Fibroblast of gingiva (primary cell): ENCODE data around the gene METRN.

ENCODE experiments used
- DNase-seq: peaks from one replicate; pipeline ENCODE4 v3.0.0-alpha.2; 2011; ENCODE audit warnings: low read depth

METRN gene

DNA sequence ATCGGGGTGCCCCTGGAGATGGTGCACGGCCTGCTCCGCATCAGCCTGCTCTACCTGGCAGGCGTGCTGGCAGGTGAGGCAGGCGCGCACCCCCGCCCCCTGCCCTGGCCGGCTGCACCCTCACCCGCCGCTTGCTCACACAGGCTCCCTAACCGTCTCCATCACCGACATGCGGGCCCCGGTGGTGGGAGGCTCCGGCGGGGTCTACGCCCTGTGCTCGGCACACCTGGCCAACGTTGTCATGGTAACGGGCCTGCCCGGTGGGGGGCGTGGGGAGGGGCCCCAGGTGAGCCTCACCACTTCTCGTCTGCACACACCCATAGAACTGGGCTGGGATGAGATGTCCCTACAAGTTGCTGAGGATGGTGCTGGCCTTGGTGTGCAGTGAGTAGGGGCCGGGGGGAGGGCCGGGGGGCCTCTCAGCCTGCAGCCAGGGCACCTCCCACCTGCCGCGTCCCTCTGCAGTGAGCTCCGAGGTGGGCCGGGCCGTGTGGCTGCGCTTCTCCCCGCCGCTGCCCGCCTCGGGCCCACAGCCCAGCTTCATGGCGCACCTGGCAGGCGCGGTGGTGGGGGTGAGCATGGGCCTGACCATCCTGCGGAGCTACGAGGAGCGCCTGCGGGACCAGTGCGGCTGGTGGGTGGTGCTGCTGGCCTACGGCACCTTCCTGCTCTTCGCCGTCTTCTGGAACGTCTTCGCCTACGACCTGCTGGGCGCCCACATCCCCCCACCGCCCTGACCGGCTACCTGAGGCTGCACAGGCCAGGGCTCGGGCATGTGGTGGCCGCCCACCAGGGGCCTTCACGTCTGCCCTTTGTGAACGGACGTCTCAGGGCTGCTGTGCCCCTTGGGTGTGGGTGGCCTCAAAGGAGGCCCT, 37.4 kb upstream of the METRN start:
- no peak for DNase-seq

DNA sequence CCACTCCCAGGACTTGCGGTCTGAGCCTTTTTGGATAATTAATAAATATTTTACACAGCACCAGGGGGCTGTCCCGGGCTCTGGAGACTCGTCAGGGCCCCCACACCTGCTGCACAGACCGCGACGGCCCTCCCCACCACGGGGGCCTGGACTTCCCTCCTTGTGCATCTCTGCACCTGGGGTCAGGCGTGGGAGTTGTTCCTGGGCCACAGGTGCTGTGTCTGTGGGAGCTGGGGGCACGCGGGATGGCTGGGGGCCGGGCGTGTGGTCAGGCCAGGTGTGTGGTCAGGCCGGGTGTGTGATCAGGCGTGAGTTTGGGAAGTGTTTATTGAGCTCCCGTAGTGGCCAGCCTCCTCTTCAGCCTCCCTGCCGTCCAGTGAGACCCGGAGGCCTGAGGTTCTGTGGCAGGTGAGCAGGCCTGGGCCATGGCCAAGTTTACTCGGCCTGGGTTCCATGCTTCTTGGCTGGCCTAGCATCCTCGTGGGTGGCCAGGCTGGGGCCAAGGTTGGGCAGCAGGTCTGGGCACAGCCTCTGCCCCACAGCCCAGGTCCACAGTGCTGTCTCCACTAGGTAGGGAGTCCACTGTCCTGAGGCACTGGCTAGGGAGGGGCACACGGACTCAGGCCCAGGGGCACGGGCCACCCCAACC, 36.6 kb upstream of the METRN start:
- no peak for DNase-seq

DNA sequence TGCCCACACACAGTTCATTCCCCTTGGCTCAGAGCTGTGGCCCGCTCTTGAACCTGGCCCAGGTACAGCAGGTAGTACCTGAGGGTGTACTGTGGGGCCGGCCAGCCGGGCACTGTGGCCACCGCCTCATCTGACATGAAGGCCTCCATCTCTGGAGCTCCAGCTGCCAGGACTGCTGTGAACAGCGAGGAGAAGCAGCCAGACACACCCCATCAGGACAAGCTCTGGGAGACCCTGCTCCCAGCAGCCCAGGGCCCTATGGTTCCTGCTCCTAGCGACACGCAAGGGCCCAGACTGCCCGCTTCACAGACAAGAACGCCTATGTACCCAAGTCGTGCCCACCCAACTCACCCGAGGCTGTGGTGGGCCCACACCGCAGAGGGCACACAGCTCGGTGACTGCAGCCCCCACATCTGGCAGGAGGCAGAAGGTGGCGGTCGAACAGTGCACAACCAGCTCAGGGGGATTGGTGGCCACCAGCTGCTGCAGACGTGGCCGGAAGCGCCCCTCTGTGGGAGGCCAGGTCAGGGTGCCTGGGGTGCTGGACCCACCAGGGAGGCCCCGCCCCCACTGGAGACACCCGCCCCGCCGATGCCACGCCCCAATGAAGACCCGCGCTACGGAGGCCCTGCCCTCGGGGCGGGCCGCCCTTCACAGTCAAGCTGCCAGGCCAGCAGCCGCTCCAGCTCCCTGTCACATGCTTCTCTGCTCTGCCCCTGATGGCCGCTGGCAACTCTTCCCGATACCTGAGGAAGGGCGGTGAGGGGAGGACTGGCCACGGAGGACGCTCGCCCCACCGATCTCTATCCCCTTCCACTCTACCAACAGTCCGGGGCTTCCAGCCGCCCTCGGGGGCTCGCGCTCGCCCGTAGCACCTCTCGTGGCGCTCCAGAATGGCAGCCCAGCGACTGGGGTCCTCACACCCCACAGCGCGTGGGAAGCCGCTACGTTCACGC, 35.8 kb upstream of the METRN start:
- peak; percentile 42 for DNase-seq

DNA sequence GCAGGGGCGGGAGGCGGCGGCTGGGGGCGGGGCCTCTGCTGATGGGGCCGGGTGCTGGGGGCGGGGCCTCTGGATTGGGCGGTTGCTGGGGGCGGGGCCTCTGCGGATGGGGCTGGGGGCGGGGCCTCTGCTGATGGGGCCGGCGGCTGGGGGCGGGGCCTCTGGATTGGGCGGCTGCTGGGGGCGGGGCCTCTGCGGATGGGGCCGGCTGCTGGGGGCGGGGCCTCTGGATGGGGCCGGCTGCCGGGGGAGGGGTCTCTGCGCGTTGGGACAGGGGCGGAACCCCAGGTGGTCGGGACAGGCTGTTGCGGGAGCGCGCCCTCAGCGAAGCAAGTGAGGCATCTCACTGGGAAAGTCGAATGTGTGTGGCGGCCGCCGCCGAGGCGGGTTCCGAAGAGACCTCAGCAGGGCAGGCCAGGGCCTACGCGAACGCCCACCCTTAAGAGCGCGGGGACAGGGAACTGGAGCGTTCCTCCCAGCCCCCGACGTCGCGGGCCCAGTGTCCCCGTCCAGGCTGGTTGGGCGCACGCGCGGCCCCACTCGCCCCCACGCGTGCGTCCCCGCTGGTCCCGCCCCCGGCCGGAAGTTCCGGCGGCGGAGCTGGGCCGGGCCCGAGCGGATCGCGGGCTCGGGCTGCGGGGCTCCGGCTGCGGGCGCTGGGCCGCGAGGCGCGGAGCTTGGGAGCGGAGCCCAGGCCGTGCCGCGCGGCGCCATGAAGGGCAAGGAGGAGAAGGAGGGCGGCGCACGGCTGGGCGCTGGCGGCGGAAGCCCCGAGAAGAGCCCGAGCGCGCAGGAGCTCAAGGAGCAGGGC, 34.9 kb upstream of the METRN start, which contains the start of gene STUB1:
Gene STUB1, plus strand, starts transcription at position 597 of the 811 bp plus-strand sequence. Its CDS starts 116 bp downstream, at position 713.
- peak; percentile 88 for DNase-seq

DNA sequence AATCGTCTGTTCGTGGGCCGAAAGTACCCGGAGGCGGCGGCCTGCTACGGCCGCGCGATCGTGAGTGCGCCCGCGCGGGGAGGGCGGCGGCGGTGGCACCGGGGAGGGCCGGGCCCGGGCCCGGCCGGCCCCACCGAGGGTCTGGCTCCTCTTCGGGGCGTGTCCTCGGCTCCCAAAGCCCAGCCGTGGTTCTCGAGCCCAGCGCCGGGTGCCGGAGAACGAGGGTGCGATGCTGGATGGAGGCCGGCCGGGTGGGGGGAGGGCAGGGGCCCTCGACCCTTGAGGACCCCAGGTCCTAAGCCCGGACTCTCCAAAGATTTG, 34.3 kb upstream of the METRN start:
- DNase-seq, result no peak

DNA sequence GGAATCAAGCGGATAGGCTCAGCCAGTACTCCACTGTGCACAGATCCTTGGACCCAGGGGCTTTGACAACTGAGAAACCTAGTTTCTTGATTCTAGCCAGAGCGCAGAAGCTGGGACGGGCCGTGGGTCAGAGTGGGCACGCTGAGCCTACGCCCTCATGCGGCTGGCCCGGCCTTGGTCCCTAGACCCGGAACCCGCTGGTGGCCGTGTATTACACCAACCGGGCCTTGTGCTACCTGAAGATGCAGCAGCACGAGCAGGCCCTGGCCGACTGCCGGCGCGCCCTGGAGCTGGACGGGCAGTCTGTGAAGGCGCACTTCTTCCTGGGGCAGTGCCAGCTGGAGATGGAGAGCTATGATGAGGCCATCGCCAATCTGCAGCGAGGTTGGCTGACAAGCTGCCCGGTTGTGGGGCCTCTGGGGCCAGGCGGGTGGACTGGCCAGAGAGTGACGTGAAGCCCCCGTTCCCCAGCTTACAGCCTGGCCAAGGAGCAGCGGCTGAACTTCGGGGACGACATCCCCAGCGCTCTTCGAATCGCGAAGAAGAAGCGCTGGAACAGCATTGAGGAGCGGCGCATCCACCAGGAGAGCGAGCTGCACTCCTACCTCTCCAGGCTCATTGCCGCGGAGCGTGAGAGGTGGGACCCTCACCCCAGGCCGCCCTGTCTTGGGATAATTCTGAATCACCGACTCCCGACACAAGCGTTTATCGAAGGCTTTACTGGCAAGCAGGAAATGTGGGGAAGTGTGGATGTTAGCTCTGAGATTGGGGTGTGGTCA, 33.8 kb upstream of the METRN start:
- DNase-seq, result peak; percentile 65

DNA sequence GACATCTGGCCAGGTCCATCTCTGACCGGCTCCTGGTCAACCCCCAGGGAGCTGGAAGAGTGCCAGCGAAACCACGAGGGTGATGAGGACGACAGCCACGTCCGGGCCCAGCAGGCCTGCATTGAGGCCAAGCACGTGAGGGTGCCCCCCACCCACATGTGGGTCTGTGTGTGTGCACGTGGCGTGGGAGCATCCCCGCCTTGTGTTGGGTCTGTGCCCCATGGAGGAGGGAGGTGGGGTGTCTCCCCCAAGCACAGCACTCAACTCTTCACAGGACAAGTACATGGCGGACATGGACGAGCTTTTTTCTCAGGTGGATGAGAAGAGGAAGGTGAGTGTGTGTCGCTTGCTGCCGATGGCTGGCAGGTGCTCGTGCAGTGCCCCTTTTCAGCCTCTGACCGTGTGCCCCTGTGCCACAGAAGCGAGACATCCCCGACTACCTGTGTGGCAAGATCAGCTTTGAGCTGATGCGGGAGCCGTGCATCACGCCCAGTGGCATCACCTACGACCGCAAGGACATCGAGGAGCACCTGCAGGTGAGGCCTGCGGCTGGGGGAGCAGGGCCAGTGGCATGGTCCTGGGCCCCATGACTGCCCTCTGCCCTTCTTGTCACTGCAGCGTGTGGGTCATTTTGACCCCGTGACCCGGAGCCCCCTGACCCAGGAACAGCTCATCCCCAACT, 33.0 kb upstream of the METRN start:
- DNase-seq, result no peak

DNA sequence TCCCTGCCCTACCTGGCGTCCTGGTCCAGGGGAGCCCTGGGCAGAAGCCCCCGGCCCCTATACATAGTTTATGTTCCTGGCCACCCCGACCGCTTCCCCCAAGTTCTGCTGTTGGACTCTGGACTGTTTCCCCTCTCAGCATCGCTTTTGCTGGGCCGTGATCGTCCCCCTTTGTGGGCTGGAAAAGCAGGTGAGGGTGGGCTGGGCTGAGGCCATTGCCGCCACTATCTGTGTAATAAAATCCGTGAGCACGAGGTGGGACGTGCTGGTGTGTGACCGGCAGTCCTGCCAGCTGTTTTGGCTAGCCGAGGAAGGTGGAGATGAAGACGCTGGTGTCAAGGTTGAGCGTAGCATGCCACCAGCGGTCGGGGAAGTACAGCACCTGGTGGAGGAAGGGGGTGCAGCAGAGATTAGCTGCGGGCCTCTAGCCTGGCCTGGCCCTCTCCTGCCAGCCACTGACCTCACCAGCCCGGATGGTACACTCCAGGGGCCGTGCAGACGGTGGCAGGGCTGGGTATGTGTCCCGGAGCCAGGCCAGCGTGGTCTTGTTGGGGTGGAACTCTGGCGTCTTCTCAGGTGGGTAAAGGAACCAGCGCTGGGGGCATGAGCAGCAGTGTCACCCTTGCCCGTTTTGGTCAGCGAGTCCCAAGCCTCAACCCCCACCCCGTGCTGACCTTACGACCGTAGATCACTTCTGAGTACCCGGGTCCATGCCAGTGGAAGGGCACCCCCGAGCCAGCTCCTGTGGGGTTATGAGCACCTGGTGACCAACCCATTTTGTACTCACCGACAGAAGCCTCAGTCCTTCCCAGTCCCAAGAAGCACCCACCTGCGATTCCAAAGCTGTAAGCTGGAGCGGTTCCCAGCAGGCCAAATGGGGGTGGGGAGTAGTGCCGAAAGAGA, 32.2 kb upstream of the METRN start:
- DNase-seq, result no peak

DNA sequence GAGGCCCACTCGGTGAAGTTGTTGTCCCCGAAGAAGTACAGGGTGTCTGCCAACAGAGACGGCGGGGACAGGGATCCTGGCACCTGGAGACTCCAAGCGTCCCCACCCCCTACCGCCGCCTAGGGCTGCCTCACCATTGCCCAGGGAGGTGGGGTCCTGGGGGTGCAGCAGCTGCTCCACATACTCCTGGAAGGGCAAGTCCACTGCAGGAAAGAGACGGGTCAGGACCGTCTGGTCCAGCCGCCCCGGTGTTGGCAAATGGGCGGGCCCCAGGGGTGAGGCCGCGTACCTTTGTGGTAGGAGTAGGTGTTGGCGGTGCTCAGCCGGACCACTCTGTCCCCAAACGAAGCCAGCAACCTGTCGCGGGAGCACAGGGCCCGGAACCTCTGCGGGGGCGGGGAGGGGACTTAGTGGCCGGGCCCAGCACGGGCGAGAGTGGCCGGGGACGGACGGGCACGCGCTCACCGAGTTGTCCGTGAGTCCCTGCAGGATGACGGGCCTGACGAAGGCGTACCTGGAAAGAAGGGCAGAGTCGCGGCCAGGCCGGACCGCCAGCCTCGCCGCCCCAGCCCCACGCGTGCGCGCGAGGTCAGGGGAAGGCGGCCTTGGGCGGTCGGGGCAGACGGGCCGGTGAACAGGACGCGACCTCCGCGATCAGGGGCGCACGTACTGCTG, 31.4 kb upstream of the METRN start:
- no peak for DNase-seq

DNA sequence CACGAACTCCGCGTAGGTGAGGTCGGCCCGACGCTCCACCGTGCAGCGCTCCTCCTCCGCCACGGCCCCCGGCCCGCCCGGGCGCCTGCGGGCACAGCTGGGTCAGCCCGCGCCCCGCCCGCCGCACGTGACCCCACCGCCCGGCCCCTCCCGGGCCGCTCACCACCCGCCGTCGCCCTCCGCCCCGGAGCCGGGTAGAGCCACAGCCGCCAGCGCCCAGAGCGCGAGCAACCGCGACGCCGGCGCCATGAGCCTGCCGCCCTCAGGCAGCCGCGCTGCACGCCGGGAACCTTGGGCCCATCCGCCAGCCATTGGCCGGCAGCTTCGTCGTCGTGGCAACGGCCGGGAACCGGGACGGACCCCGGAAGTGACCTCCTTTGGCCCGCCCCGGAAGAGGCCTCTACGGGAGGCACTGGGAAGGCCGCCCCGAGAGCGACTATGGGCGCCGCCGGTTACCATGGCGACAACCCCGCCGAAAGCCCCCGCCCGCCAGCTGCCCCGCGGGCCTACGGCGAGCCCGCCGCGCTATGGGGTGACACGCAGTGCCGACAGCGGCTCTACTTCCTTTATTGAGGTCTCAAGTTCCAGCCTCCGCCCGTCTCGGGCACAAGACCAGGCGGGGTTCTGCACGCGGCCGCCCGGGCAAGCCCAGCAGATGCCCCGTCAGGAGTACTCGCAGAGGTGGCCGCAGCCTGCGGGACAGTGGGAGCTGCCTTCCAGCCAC, 30.7 kb upstream of the METRN start, which contains the start of gene JMJD8:
Gene JMJD8, minus strand, starts transcription at position 264 of the 724 bp plus-strand sequence. Its CDS starts 15 bp downstream, at position 249.
- peak; percentile 96 for DNase-seq

DNA sequence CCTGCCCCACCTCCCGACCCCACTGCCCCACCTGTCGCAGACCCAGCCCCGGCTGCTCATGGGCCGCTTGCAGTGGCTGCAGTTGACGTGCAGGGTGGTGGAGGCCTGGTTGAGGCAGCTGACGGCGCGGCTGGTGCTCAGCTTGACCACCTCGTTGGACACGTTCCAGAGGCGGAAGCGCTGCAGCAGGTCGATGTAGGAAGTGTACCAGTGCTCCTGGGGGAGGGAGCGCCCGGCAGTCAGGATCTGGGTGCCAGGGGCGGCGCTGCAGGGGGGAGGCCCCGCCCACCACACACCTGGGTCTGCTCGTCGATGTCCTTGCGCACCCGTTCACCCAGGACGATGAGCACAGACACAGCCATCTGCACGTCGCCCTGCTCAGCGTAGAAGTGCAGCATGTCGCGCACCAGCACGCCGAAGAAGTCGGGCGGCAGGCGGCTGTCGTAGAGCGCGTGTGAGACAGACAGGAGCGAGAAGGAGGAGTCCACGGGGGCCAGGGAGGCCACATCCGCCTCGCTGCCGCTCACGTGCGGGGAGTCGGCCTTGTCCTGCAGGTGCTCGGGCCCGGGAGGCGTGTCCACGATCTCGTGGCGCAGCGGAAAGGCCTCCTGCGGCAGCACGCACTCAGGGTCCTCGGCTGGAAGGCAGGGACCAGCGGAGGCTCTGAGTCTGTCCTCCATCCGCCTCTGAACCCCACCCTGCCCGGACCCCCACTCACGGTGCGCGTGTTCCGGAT, 29.8 kb upstream of the METRN start:
- no peak for DNase-seq

DNA sequence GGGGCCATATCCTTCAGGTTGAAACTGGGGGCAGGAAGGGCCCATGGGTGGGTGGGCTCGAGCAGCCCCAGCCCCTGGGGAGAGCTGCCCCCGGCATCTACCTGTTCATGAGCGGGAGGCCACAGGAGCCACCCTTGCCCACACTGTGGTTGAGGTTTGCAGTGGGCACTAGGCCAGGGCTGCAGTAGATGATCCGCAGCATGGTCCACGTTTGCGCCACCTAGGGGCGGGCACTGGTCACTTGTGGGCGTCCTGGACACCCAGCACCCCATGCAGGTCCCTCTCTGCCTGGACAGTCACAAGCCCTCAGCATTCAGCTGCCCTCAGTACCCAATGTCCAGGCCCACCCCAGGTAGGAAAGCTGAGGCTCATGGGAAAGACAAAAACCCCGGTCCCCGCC, 29.0 kb upstream of the METRN start:
- peak; percentile 23 for DNase-seq

DNA sequence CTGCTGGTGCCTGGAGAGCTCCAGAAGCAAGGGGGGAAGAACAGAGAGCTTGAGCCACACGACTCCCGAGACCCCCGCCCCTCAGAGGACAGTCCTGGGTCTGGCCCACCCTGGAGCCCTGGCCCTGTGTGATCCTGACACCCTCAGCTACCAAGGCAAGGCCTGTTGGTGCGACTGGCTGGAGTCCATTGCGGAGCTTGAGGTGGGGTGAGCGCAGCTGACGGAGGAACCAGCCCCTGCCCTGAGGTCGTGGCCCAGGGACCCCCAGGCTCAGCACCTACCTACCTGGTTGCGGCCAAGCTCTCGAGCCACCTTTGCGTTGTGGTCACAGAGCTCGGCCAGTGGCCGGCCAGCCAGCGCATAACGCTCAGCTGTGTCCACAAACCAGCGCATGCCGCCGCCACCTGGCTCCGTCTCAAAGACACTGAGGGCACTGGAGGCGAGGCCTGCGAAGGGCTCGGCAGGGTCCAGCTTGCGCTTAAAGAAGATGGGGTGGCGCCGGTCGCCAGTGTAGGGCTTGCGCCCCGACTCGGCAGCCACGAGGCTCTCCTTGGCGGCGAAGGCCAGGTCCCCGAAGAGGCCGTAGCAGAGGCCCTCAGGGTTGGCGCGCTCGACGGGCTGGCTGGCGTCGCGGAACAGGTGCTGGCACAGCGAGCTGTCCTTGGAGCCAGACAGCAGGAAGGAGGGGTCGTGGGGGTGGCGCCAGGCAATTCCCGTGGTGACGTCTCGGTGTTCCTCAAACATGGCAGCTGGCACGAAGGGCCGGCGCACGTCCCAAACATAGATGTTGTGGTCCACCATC, 28.3 kb upstream of the METRN start:
- no peak for DNase-seq

DNA sequence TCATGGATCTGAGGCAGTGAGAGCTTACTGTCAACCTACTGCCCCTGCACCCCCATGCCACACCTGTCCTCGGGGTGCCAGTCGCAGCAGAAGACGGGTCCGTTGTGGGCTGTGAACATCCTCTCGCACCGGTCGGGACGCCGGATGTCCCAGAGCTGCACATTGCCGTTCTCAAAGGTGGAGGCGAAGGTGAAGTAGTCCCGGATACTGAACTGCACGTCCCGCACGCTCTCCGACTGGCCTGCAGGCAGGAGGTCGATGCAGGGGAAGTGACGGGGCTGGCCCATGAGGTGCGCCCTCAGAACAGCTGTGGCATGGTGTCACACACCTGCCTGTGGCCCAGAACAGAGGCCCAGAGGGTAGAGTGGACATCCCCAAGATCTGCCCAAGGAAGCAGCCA, 27.4 kb upstream of the METRN start:
- DNase-seq, result no peak

DNA sequence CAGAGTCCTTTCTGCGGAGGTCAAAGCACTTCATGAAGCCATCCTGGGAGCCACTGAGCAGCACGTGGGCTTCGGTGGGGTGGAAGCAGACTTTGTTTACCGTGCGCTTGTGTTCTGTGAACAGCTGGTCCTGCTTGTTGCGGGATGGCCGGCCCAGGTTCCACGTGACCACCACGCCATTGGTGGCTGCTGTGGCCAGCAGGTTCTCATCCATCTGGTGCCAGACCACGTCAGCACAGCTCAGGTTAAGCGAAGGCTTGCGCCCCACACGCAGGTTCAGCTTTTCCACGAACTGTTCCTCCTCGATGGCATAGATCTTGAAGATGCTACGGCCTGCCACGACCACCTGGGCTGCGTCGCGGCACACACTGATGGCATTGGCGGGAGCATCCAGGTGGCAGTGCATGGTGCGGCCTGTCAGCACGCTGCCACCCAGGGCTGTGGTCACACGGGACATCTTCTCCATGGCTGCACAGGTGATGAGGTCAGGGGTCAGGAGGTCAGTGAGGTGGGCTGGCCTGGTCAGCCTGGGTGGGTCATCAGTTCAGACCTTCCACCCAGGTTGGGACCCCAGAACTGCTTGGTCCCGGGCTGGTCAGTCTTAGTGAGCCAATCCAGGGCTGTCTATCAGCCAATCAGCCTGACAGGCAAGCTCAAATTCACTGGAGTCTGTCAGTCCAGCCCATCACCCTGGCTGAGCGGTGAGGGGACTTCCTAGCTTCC, 25.6 kb upstream of the METRN start:
- DNase-seq, result no peak
